GM19240 (cell line): ENCODE data around the gene GPR142.

Source experiments
- DNase-seq: peaks from one replicate; pipeline ENCODE4 v3.0.0; 2011; ENCODE audit warnings: low spot score; ENCODE audit not compliant: insufficient read length

The GPR142 gene

DNA sequence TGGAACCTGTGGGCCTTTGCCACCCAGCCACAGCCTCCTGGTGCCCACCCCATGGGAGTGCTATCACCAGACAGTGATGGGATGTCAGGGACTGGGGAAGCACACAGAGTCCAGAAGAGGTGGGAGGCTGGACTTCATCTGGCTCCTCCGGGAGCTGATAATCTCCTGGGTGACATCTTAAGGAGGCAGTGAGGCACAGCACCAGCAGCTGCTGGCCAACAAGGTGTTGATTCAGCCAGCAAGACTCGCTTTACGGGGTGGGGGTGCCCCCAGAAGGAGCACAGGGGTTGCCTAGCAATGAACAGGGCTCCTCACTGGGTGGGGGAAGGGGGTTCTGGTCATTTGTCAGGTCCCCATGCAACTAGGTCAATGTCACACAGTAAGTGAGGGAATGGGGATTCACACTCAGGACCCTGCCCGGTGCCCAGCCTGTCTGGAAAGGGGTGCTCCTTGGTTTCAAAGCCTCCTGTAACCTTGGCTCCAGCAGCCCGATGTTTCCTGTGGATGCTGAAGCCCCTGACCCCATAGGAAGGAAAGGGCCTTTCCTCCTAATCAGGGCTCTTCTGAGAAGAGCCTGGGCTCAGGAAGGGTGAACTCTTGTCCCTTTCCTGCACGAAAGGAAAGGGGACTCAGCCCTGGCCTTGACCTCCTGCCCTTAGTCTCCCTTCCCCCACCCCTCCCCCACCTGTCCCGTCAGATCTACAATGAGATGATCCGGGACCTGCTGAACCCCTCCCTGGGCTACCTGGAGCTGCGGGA, 23.6 kb upstream of the GPR142 start:
- DNase-seq, result no peak

DNA sequence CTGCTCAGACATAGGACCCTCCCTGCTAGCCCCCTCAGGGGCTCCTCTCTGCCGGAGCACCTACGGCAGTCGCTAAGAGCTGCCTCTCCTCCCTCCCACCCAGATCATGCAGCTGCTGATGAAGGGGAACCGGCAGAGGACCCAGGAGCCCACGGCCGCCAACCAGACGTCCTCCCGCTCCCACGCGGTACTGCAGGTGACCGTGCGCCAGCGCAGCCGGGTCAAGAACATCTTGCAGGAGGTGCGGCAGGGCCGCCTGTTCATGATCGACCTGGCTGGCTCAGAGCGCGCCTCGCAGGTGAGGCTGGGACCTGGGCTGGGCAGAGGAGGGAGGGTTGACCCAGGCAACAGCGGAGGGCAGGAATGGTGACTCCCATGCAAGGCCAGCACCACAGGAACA, 22.6 kb upstream of the GPR142 start:
- no peak for DNase-seq

DNA sequence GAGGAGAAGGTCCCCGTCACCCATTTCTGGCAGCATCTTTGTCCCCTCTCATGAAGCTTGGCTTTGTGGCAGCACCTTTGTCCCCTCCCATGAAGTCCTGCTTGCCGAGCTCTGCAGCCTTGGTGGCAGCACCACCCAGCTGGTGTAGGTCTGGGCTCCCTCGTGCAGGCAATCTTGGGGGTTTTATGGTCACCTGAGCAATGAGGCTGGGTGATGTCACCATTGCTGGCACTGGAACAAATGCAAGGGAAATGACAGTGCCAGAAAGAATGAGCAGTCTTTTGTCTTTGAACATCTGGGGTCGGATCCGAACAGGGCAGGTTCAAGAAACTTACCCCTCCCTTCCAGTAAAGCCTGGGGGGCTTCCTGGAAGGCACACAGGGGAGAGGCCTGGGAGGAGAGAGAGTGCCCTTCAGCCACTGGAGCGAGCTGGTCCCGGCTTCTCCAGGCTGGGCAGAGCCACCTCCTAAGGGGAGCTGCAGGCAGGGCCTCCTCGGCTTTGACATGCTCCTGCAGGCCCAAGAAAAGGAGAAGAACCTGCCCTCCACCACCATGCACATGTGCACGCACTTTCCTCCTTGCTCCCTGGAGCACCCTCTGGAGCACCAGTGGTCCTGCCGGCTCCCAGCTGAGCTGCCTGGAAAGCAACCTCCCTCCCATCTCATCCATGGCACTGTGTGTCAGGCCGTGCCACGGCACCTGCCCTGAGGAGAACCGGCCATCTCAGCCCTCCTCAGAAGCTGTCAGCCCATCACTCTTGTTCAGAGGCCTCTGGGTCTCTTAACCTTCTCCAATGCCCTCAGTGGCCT, 21.7 kb upstream of the GPR142 start:
- no peak for DNase-seq

DNA sequence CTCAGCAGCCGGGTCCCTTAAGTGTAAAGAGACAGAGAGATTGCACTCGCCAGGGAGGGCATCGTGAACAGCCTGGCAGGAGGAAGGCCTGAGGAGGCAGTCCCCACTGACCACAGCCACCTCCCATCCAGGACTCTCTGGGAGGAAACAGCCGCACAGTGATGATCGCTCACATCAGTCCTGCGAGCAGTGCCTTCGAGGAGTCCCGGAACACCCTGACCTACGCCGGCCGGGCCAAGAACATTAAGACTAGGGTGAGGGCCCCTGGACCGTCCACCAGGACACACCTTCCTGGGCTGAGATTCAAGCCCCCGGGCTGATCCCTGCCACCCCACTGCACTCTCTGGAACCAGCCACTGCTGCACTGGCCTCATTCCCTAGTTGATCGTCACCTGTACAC, 19.7 kb upstream of the GPR142 start:
- no peak for DNase-seq

DNA sequence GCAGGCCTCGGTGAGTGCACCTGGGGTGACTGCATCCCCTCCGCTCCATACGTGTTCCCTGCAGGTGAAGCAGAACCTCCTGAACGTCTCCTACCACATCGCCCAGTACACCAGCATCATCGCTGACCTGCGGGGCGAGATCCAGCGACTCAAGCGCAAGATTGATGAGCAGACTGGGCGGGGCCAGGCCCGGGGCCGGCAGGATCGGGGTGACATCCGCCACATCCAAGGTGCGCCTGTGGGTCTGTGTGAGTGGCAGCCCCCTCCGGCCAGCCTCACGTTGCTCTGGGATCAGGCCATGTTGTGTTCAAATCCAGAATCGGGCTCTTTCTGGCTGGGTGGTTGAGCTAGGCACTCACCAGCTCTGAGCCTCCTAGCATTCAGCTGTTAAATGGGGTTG, 18.2 kb upstream of the GPR142 start:
- no peak for DNase-seq

DNA sequence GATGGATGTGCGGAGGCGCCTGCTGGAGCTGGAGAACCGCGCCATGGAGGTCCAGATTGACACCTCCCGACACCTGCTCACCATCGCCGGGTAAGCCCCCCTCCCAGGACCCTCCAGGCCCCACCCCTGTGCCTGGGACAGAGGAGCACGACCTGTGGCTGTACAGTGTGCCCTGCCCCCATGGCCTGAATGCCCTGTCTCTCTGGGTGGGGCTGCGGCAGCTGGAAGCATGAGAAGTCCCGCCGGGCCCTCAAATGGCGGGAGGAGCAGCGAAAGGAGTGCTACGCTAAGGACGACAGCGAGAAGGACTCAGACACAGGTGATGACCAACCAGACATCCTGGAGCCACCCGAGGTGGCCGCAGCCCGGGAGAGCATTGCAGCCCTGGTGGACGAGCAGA, 16.8 kb upstream of the GPR142 start:
- no peak for DNase-seq

DNA sequence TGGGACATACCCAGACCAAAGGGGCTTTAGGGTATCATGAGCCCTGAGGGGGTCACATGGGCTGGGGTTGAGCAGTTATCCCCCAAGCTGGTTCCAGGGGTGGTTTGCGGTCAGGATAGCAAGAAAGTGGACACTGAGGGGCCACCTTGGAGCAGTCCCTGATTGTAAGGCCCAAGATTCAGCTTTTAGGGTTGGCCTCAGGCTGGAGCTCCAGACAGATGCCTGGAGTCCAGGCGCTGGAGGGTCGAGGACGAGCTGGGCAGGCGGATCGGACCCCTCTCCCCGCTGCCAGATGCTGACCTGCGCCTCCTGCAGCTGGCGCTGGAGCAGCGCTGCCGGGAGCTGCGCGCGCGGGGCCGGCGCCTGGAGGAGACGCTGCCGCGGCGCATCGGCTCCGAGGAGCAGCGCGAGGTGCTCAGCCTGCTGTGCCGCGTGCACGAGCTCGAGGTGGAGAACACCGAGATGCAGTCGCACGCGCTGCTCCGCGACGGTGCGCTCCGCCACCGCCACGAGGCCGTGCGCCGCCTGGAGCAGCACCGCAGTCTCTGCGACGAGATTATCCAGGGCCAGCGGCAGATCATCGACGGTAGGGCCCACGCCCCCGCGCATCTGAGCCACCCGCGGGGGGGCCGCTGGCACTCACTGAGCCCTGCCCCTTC, 15.6 kb upstream of the GPR142 start:
- DNase-seq, result no peak

DNA sequence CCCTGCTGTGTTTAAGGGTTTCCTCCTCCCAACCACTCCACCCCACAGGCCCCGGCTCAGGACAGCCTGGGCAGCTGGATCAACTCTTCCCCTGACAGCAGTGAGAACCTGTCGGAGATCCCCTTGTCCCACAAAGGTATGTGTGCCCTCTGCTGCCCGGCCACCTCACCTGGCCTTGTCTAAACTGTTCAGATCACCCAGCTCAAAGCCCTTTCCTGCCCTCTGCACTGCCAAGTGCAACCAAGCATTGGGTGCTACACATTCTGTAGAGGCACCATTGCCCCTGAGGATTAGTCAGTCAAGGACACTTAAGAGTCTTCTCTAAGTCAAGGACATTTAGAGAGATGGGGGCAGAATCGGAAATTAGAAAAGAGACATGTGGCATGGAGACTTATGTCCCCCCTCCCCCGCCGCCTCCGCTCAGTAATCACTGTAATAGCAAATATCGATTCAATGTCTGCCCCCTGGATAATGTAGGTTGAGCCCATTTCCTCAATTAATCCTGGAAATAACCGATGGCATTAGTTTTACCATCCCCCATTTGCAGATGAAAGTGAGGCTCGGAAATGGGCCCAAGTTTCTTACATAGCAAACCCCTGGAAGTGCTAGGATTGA, 13.8 kb upstream of the GPR142 start:
- no peak for DNase-seq

DNA sequence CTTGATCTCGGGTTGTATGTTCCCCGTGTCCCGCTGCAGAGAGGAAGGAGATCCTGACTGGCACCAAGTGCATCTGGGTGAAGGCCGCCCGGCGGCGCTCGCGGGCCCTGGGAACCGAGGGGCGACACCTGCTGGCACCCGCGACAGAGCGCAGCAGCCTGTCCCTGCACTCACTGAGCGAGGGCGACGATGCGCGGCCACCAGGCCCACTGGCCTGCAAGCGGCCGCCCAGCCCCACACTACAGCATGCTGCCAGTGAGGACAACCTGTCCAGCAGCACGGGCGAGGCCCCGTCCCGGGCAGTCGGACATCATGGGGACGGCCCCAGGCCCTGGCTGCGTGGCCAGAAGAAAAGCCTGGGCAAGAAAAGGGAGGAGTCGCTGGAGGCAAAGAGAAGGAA, 13.2 kb upstream of the GPR142 start:
- peak; percentile 81 for DNase-seq

DNA sequence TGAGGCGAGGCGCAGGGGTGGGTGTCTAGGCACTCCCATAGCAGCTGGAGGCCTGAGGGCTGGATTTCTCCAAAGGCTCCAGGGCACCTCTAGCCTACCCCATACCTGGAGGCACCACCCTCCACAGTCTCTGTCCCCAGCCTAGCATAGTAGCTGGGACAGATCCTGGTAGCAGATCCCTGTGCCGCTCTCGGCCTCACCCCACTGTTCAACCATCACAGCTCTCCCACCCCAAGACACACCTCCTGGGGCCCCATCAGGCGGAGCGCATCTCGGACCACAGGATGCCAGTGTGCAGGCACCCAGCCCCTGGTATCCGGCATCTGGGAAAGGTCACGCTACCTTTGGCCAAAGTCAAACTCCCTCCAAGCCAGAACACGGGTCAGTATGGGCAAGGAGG, 12.7 kb upstream of the GPR142 start:
- DNase-seq, result no peak

DNA sequence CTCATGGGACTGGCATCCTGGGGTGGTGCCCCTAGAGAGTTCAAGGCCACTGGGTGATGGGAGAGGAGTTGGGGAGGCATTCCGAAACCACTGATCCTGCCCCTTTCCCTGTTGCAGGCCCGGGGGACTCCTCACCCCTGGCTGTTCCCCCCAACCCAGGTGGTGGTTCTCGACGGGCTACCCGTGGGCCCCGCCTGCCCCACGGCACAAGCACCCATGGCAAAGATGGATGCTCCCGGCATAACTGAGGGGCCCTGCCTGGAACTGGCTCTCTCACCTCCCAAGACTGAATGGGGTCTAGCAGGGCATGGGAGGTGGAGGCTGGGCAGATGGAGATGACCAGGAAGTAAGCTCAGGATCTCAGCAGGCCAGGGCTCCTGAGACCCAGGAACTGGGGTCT, 12.2 kb upstream of the GPR142 start:
- no peak for DNase-seq

DNA sequence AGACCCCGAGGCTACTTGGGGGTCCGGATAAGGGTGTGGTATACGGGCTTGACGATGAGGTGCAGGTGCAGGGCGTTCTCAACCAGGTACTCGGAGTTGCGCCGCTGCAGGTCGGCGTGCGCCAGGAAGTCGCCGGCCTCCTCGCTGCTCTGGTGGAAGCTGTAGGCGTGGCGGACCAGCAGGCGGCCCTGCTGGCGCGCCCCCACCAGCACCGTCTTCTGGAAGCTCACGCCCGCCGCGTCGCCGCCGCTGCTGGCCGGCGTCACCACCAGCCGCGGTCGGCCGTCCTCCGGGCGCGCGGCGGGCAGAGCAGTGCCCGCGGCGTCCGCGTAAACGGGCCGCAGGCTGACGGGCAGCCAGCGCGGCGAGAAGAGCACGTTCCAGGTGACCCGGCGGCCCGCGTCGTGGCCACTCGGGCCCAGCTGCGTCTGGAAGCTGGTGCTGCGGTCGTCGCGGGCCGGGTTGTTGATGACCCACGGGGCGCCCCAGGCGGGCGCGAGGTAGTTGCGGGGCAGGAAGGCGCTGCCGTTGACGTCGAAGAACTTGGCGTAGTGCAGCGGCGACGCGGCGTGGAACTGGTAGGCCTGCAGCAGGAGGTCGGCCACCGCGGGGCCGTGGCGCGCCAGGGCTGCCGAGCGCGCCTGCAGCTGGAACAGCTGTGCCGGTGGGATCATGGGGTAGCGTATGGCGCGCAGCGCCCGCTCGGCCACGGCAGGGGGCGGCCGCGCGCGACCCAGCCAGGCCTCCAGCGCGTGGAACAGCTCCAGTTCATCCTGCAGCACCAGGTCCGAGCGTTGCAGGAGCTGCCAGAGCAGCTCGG, 10.4 kb upstream of the GPR142 start:
- DNase-seq, result no peak

DNA sequence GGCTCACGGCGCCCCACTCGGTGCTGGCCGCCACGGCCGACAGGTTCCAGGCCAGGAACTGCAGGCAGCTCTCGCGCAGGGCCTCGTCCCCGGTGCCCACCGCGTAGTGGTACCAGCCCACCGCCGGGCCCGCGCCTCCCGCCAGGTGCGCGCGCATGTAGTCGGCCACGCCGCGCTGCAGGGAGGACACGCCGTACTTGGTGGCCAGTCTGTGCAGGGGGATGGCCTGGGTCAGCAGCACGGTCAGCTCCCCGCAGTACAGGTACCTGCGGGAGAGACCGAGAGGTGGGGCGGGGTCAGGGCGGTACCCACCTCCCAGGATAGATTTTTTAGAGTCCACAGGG, 9.9 kb upstream of the GPR142 start:
- DNase-seq, result no peak

DNA sequence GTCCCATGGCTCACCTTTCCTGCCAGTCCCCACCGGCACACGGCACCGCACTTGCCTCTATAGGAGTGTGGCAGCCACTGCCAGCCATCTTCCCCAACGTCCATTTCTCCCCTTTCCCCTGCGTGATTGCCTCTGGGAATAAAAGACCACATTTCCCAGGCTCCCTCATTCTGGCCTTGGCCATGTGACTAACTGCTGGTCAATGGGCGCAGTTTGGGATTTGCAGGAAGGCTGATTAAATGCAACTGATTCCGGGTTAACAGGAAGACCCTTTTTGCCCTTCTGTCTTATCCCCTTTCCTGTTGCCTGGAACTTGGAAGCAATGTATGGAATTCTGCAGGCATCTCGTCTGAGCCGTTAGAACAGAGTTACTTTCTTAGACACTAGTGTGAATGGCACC, 8.6 kb upstream of the GPR142 start:
- DNase-seq, result no peak

DNA sequence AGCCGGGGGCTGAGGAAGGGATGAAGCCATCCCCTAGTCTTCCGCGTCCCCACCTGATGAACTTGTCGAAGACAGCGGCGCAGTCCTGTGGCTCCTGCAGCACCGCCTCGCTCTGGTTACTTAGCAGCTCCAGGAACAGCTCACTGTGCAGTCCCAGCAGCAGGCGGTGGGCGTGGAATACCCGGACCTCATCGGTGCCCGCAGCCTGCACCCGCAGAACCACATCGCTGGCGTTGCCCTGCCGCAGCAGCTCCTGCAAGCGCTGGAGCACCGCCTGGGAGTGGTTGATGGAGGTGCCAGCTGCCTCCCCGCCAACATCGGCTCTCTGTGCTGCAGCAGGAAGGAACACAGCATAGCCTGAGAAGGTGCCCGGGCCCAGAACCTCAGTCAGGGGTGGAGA, 7.4 kb upstream of the GPR142 start:
- no peak for DNase-seq

DNA sequence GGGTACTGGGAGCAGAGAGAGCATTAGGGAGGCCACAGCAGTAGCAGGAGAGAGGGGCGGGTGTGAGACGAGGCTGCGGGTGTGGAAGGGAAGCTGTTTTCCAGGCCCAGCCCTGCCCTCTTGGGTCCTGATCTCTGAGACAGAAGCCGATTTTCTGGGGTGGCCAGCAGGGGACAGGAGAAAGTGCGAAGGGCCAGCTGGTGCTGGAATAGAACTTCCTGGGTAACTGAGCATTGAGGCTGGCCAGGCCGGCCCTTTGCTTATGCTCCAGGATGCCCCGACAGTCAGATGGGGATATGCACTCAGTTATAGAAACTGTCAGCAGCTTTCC, 6.4 kb upstream of the GPR142 start:
- DNase-seq, result no peak

DNA sequence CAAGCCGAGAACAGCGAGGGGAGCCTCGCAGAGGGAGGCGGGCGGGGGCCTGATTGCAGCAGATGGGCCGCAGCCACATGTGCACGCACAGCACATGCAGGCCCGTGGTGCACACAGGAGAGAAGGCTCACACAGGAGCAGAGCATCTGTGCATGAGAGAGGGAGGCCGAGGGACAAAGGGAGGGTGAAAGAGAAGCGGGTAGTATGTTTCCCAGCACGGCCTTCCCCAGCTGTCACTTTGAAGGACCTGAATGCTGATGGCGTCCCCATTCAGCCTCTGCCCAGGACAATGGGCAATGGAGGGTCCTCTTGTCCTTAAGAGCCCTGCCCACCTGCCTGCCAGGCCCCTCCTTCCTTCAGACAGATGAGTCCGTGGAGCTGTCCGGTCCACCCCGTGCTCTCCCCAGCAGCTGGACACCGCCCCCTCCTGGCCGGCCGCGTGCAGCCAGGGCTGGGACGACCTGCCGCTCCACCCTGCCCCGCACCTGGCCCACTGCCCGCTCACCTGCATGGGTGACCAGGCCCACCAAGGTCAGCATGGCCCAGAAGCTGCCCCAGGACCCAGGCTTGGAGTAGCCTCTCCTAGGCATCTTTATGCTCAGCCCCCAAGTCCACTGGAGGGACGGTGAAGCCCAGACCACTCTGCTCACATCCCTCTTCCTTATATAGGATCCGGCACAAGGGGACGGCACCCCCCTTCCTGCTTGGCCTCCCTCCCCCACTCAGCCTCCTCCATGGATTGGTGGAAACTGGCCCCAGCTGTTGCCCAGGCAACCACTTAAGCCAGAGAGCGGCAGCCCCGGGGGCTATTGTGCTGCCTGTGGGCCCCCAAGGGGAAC, 5.9 kb upstream of the GPR142 start, which contains the start of gene BTBD17:
TSS of gene BTBD17 (minus strand) at position 639 of the 839 bp plus-strand sequence. CDS start at position 590, 49 bp downstream.
- no peak for DNase-seq

DNA sequence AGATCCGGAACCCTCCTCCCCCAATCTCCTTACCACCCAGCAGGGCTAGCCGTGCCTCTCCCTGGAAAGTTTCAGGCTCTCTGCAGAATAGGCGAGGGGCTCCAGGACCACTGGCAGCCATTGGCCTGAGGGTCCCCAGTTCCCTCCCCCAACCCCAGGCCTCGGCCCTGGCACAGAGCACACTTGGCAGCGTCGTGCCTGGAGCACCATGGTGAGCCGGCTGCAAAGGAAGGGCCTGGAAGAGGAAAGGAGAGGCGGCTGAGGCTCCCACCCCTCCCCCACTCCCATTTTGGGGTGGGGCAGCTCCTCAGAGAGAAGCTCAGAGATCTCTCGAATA, 5.3 kb upstream of the GPR142 start:
- no peak for DNase-seq

DNA sequence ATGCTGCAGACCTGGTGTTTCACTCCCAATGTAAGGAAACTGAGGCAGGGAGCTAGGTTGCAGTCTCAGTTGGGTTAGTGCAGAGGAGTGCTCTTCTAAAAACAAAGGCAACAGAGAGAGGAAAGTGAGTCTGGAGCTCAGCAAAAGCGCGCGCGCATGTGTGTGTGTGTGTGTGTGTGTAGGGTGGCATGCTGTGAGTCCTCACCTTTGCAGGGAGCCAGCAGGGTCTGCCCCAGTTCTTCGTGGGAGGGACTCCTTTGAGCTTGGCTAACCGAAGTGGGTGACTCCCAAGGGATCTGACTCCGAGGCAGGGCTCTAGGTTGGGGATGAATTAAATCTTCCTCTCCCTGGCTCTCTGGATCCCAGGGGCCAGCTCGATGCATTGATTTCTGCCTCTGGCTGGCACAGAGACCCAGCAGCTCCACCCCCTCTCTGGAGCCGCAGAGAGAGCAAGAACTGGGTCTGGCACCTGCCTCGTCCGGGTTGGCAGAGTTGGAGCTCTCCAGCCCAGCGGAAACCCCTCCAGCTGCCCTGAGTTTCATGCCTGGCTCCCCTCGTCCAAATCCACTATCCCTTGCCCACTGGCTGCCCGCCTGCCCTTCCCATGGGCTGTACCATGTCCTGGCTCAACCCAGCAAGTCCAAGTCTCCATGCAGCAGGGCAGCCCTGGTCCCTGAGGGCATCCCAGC, 4.4 kb upstream of the GPR142 start:
- DNase-seq, result no peak
